ENCODE results near the gene RELN. TPM values are rescaled to one million over a fixed set of nuclear protein-coding genes. Genes with fewer than 3 reads are reported as not detected.

Gene RELN
- total RNA-seq, 1 donor from 2014 or later = 0.44 TPM

DNA sequence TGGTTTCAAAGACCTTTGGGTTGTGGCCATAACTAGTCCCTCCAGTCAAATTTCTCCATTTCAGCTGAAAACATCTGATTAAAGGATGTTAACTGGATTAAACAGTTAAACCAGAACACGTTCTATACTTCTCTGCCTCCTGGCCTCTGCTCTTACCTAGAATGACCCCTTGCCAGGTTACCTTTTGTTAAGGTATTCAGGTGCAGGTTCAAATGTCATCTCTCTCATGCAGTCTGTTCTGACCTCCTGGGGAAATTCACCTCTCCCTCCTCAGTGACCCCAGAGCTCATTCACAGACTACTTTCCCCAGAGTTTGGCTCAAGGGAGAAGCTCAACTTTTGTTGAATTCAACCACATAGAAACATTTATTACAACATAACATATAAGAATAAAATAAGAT is 67.8 kb downstream of the RELN start:
- intact Hi-C loops (cut with micrococcal nuclease) = no loop called here
- H3K27me3 ChIP-seq (ENCODE audit: low read depth) = peaks cover 17% of the 10 kb centered on the region
- no peaks in the 10 kb centered on the region for H3K4me1 ChIP-seq
- H3K27ac ChIP-seq (replicated peaks) = no peak overlapping the region
- no peak overlapping the region for H3K4me3 ChIP-seq
- TF ChIP-seq, protein P1, sequence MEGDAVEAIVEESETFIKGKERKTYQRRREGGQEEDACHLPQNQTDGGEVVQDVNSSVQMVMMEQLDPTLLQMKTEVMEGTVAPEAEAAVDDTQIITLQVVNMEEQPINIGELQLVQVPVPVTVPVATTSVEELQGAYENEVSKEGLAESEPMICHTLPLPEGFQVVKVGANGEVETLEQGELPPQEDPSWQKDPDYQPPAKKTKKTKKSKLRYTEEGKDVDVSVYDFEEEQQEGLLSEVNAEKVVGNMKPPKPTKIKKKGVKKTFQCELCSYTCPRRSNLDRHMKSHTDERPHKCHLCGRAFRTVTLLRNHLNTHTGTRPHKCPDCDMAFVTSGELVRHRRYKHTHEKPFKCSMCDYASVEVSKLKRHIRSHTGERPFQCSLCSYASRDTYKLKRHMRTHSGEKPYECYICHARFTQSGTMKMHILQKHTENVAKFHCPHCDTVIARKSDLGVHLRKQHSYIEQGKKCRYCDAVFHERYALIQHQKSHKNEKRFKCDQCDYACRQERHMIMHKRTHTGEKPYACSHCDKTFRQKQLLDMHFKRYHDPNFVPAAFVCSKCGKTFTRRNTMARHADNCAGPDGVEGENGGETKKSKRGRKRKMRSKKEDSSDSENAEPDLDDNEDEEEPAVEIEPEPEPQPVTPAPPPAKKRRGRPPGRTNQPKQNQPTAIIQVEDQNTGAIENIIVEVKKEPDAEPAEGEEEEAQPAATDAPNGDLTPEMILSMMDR (IDR thresholded peaks at IDR 0.05; ENCODE audit: borderline replicate concordance) = no peak
- H3K36me3 ChIP-seq = no peaks in the 10 kb centered on the region
- no peak for DNase-seq
- no peaks in the 10 kb centered on the region for H3K9me3 ChIP-seq (replicated peaks)

- intact Hi-C loops (cut with micrococcal nuclease) = no loop called here
- Histone ChIP-seq H3K4me3 (no peak overlapping the region), H3K36me3 (no peaks in the 10 kb centered on the region), H3K9me3 (replicated peaks) (no peaks in the 10 kb centered on the region), H3K27ac (replicated peaks) (no peak overlapping the region), H3K4me1 (no peaks in the 10 kb centered on the region), H3K27me3 (ENCODE audit: low read depth) (peaks cover 17% of the 10 kb centered on the region)
- TF ChIP-seq, protein P1 (IDR thresholded peaks at IDR 0.05; ENCODE audit: borderline replicate concordance) = no peak
- no peak for DNase-seq
Measured at GRCh38 chr7:103919272-103919868, 70.1 kb downstream of the RELN start.

- no peaks in the 10 kb centered on the region for H3K4me1 ChIP-seq
- no peak for DNase-seq
Measured at GRCh38 chr7:103918631-103919271, 70.7 kb downstream of the RELN start.

DNA sequence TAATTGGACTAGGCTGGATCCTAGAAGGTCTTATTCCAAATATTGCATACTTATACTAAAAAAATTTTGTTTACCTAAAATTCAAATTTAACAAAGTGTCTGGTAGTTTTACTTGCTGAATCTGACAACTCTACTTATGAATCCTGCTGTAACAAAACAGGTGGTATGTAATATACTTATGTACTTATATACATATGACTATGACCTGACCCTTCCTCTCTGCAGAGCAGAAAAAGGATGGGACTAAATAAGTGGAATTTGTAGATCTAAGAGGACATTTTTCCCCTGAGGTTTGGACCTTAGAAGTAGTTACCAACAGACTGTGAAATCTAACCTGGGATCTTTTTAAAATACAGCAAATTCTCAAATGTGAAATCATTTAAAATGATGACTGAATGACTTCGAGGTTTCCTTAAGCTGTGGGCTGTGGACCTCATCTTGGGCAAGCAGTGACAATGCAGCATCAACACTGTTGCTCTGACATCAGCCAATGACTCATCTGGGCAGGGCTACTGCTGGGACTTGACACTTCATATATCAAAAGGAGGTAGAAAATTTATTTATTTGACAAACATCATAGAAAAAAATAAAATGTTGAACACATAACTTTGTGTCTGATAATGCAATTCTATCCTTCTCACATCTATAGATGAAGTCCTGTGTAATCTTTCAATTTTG is 73.6 kb downstream of the RELN start:
- no peaks in the 10 kb centered on the region for H3K9me3 ChIP-seq (replicated peaks)
- DNase-seq = no peak
- peaks cover 6% of the 10 kb centered on the region for H3K27me3 ChIP-seq (ENCODE audit: low read depth)
- intact Hi-C loops (cut with micrococcal nuclease) = no loop called here
- no peaks in the 10 kb centered on the region for H3K4me1 ChIP-seq
- no peak overlapping the region for H3K4me3 ChIP-seq
- TF ChIP-seq, protein P1 (IDR thresholded peaks at IDR 0.05; ENCODE audit: borderline replicate concordance) = no peak
- no peaks in the 10 kb centered on the region for H3K36me3 ChIP-seq
- H3K27ac ChIP-seq (replicated peaks) = no peak overlapping the region

More at GRCh38 chr7:103918631-103919271, 70.7 kb downstream of the RELN start:
- Histone ChIP-seq H3K36me3 (no peaks in the 10 kb centered on the region), H3K9me3 (replicated peaks) (no peaks in the 10 kb centered on the region), H3K27me3 (ENCODE audit: low read depth) (peaks cover 14% of the 10 kb centered on the region), H3K4me3 (no peak overlapping the region), H3K27ac (replicated peaks) (no peak overlapping the region)
- TF ChIP-seq, protein P1 (IDR thresholded peaks at IDR 0.05; ENCODE audit: borderline replicate concordance) = no peak
- intact Hi-C loops (cut with micrococcal nuclease) = no loop called here

DNA sequence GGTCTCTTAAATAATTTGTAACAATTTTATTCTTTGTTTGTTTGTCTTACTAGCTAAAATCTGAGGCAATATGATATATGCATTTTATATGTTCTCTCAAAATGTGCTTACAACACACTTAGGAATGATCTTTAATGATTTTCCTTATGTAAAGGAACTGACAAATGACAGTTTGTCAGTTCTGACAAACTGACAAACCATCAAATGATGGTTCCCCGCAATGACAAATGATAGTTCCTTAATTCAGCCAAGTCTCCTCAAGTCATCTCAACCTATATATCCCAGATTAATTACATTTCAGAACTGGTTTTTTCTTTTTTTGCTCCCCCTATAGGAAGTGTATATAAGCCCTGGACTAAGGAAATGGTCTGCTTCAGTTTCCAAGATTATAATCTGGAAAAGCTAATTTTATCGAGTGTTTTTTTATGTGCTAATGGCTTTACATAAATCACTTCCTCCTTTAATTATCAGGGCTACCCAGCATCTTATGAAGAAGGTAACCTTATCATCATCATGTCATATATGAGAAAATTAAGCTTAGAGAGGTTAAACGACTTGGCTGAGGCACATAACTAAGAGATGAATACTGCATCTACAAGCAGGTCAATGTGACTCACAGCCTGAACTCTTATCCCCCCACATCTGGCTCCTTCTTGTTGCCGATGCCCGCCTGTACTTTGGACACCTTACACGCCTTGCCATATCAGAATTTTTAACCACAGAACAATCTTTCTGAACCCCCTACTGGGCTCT is 75.1 kb downstream of the RELN start:
- intact Hi-C loops (cut with micrococcal nuclease) = no loop called here

More for the DNA sequence above, 75.1 kb downstream of the RELN start:
- Histone ChIP-seq H3K9me3 (replicated peaks) (no peaks in the 10 kb centered on the region), H3K27me3 (ENCODE audit: low read depth) (no peaks in the 10 kb centered on the region), H3K4me1 (no peaks in the 10 kb centered on the region), H3K4me3 (no peak overlapping the region), H3K27ac (replicated peaks) (no peak overlapping the region), H3K36me3 (no peaks in the 10 kb centered on the region)
- TF ChIP-seq, protein P1 (IDR thresholded peaks at IDR 0.05; ENCODE audit: borderline replicate concordance) = no peak
- no peak for DNase-seq
